ENCODE measurements around the gene ATP1B1. TPM values are rescaled to one million over a fixed set of nuclear protein-coding genes. Genes with fewer than 3 reads are reported as not detected.

Gene ATP1B1
- total and polyA plus RNA-seq, 9 of the 15 experiments (the other 6 are each of a cell fraction or from before 2014, with no cell fraction given): 0.76 to 3.0 (median 1.7) TPM

DNA sequence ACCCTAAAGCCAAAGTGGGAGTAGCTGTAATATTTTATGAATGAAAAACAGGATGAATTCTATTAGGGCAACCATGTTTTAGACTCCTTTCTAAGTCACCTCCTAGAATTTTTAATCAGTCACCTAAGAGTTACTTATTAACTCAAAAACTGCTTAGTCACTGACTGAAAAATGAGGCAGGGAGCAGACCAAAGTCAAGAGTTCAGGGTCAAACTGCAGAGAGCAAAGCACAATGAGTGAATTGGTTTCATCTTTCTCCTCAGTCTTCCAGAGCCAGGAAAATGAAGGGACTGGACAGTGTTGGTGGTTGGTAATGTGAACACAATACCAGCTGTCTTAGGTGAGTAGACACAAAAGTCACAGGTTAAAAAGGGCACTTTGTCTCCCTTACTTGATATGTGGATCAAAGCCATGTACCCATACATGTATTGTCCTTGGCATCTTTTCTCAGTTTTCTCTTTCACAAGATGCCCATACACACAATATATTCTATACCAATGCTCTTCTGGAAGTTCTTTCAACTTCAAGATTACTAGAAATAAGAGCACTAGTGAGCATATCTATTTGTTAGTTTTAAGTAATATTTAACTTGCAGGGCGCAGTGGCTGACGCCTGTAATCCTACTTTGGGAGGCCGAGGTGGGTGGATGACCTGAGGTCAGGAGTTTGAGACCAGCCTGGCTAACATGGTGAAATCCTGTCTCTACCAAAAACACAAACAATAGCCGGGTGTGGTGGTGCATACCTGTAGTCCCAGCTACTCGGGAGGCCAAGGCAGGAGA, 42.2 kb downstream of the ATP1B1 start (continued):
- TF ChIP-seq, protein P1, sequence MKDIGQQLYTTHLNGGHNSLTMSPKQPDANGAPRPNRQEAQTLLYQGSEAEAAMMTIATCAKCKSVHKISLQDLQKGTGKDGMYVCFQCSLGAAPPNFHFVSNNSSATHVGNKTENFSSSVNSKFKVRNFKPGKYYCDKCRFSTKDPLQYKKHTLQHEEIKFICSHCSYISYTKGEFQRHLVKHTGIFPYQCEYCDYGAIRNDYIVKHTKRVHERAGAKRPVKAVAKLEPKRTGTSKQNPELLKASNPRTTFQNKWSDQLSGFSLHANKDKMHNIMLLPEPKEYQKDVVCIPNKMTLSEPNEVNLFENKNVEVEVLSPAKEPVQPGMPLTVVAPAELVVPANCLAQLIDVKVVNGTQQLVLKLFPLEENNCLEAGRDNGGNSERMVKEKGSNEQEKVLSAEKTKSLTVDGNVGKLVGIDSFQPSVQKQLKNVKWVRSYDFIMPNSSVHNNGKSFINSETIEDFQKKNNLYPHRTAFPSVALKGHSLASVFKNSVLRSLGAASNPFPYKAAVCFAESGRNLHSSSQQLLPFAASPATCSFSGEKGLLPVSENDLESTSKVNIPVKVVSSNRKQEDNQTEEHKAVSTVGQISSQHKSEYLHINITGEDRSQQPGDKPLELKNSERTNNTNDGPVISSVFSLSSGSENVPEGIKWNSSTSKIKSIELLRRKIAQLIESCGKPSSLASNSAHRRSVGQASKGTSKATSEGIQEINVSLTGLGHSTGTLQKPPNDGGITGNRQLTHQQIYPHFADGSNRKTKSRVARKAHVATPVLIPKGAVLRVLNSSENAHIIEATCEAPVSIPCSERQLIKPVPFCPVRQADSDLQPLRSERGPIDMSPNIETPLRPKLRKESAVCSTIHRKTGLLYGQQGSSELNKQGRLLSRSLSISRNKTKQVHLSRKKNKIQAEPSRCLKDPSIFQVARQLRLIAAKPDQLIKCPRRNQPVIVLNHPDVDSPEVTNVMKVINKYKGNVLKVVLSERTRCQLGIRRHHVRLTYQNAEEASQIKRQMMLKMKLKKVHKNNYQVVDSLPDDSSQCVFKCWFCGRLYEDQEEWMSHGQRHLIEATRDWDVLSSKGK (CRISPR knock-in tag; IDR thresholded peaks at IDR 0.05): no peak
- TF ChIP-seq, protein P2, sequence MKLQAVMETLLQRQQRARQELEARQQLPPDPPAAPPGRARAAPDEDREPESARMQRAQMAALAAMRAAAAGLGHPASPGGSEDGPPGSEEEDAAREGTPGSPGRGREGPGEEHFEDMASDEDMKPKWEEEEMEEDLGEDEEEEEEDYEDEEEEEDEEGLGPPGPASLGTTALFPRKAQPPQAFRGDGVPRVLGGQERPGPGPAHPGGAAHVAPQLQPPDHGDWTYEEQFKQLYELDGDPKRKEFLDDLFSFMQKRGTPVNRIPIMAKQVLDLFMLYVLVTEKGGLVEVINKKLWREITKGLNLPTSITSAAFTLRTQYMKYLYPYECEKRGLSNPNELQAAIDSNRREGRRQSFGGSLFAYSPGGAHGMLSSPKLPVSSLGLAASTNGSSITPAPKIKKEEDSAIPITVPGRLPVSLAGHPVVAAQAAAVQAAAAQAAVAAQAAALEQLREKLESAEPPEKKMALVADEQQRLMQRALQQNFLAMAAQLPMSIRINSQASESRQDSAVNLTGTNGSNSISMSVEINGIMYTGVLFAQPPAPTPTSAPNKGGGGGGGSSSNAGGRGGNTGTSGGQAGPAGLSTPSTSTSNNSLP (IDR thresholded peaks at IDR 0.05; ENCODE audit: borderline replicate concordance, low read depth, low read length): no peak
- TF ChIP-seq ZNF311 (CRISPR knock-in tag; IDR thresholded peaks at IDR 0.05) (no peak), MAFF (IDR thresholded peaks at IDR 0.05; ENCODE audit: low read length) (peak; percentile 56; the same call in 1 of the 2 replicates), POLR2G (IDR thresholded peaks at IDR 0.05; ENCODE audit: low read depth, low read length) (no peak), TARDBP (IDR thresholded peaks at IDR 0.05) (no peak), NELFE (IDR thresholded peaks at IDR 0.05; ENCODE audit: insufficient read depth, insufficient read length) (no peak), NR2C2 (CRISPR knock-in tag; IDR thresholded peaks at IDR 0.05) (no peak), NR2C2 (tag; IDR thresholded peaks at IDR 0.05) (peak; percentile 30; the same call in 1 of the 2 replicates), ZNF75A (CRISPR knock-in tag; IDR thresholded peaks at IDR 0.05) (no peak), MED1 (CRISPR knock-in tag; IDR thresholded peaks at IDR 0.05; ENCODE audit: borderline replicate concordance) (no peak), STAT5B (CRISPR knock-in tag; IDR thresholded peaks at IDR 0.05) (no peak), SNIP1 (IDR thresholded peaks at IDR 0.05; ENCODE audit: low read depth) (no peak), L3MBTL2 (IDR thresholded peaks at IDR 0.05) (no peak), NFRKB (IDR thresholded peaks at IDR 0.05; ENCODE audit: low read depth) (no peak), NFE2L1 (tag; IDR thresholded peaks at IDR 0.05; ENCODE audit: borderline replicate concordance, low read depth) (peak; percentile 78), ZNF282 (CRISPR knock-in tag; IDR thresholded peaks at IDR 0.05) (no peak), ZNF408 (CRISPR knock-in tag; IDR thresholded peaks at IDR 0.05; ENCODE audit: low read depth) (no peak), ZBED1 (IDR thresholded peaks at IDR 0.05) (no peak)
- TF ChIP-seq, protein P3, sequence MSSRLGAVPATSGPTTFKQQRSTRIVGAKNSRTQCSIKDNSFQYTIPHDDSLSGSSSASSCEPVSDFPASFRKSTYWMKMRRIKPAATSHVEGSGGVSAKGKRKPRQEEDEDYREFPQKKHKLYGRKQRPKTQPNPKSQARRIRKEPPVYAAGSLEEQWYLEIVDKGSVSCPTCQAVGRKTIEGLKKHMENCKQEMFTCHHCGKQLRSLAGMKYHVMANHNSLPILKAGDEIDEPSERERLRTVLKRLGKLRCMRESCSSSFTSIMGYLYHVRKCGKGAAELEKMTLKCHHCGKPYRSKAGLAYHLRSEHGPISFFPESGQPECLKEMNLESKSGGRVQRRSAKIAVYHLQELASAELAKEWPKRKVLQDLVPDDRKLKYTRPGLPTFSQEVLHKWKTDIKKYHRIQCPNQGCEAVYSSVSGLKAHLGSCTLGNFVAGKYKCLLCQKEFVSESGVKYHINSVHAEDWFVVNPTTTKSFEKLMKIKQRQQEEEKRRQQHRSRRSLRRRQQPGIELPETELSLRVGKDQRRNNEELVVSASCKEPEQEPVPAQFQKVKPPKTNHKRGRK (tag; IDR thresholded peaks at IDR 0.05): no peak
- TF ChIP-seq, protein P4, sequence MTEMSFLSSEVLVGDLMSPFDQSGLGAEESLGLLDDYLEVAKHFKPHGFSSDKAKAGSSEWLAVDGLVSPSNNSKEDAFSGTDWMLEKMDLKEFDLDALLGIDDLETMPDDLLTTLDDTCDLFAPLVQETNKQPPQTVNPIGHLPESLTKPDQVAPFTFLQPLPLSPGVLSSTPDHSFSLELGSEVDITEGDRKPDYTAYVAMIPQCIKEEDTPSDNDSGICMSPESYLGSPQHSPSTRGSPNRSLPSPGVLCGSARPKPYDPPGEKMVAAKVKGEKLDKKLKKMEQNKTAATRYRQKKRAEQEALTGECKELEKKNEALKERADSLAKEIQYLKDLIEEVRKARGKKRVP (CRISPR knock-in tag; IDR thresholded peaks at IDR 0.05): no peak
